ENCODE data around the gene PRELP. TPM values are rescaled to one million over a fixed set of nuclear protein-coding genes. Genes with fewer than 3 reads are reported as not detected.

The PRELP gene
- total and polyA plus RNA-seq, 7 donors, result 0.92 to 133 (median 45.7) TPM

DNA sequence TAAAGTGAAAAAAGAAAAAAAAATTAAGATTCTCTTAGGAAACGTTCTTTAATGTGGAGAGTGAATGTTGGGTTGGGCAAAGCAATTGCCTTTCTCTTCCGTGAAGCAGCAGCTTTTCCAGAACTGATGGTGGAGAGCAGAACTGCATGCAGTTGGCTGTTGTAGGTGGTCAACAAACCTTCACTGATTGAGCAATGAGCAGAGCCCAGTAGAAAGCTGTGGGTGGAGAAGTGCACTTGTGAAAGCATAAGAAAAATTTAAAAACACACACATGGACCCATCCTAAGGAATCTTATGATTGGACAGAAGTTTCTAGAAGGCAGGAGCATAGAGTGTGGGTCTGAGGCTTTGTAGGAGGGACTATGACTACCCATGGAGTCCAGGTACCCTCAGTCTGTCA is 4.5 kb downstream of the PRELP start:
- TF ChIP-seq POLR2AphosphoS5 (IDR thresholded peaks at IDR 0.05), result peak in 3 of 4 donors; percentile 52 to 53 (median 53)
- no peak for TF ChIP-seq POLR2A (IDR thresholded peaks at IDR 0.05)
- TF ChIP-seq EP300 (IDR thresholded peaks at IDR 0.05), result no peak
- TF ChIP-seq, protein P1, sequence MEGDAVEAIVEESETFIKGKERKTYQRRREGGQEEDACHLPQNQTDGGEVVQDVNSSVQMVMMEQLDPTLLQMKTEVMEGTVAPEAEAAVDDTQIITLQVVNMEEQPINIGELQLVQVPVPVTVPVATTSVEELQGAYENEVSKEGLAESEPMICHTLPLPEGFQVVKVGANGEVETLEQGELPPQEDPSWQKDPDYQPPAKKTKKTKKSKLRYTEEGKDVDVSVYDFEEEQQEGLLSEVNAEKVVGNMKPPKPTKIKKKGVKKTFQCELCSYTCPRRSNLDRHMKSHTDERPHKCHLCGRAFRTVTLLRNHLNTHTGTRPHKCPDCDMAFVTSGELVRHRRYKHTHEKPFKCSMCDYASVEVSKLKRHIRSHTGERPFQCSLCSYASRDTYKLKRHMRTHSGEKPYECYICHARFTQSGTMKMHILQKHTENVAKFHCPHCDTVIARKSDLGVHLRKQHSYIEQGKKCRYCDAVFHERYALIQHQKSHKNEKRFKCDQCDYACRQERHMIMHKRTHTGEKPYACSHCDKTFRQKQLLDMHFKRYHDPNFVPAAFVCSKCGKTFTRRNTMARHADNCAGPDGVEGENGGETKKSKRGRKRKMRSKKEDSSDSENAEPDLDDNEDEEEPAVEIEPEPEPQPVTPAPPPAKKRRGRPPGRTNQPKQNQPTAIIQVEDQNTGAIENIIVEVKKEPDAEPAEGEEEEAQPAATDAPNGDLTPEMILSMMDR (IDR thresholded peaks at IDR 0.05), result peak in 3 of 4 experiments; percentile 21 to 61 (median 51)
- peaks cover 0 to 78% (median 66%) of the 10 kb centered on the region in 4 donors for H3K4me1 ChIP-seq
- no peaks in the 10 kb centered on the region for H3K27me3 ChIP-seq
- intact Hi-C loops (cut with DNase I), result loop anchor here (2.0 kb wide), 1 partner anchor 111 kb away; no protein-coding TSS in a partner anchor
- peaks cover 12 to 24% (median 17%) of the 10 kb centered on the region in 4 donors for H3K36me3 ChIP-seq
- peak overlapping the region; percentile 87 to 96 (median 91) for H3K27ac ChIP-seq
- no peaks in the 10 kb centered on the region for H3K9me3 ChIP-seq
- peak overlapping the region; percentile 18 to 66 (median 64) for H3K4me3 ChIP-seq
- DNase-seq, result peak; percentile 82
- WGBS, 2 donors, result 56 to 65% methylated on average over 2 of the region's 2 CpGs

DNA sequence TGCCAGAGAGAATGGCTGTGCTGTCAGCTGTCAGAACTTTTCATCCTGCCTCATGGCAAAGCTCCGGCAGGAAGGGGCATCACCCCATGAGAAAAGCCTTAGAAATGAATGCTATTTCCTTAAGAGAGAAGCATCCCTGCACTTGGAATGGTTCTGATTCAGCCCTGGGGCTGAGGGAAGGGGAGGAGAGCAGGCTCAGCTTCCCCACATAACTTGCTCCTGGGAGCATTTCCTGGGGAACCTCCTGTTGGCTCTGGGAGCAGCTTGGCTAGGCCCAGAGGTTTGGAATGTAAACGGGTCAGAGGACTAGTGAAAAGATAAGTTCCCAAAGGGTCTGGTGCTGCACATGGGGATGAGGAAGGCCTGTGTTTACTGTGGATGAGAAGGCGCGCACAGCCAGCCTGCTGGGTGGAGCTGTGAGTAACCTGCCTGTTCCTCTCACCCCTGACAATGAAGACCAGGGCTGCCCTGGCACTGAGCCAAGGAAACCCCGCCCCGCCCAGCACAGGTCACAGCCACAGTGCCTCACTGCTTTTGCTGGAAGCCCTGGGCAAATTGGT is 5.0 kb downstream of the PRELP start:
- DNase-seq, result peak; percentile 94
- Histone ChIP-seq H3K9me3 (no peaks in the 10 kb centered on the region), H3K27me3 (no peaks in the 10 kb centered on the region), H3K36me3 (peaks cover 17 to 29% (median 20%) of the 10 kb centered on the region in 4 donors), H3K27ac (peak overlapping the region; percentile 87 to 96 (median 91)), H3K4me3 (peak overlapping the region; percentile 18 to 66 (median 64)), H3K4me1 (peaks cover 0 to 80% (median 69%) of the 10 kb centered on the region in 4 donors)
- intact Hi-C loops (cut with DNase I), result loop anchor here (2.0 kb wide), 1 partner anchor 112 kb away; no protein-coding TSS in a partner anchor
- whole genome bisulfite sequencing, 2 donors, result 15 to 38% methylated on average over 6 of the region's 6 CpGs
- TF ChIP-seq EP300 (IDR thresholded peaks at IDR 0.05) (peak in 1 of 4 donors; percentile 65), POLR2AphosphoS5 (IDR thresholded peaks at IDR 0.05) (peak; percentile 68 to 87 (median 74))
- TF ChIP-seq, protein P1 (IDR thresholded peaks at IDR 0.05), result no peak

GRCh38 chr1:203481196-203481595 is 5.6 kb downstream of the PRELP start:
- peak overlapping the region; percentile 87 to 96 (median 91) for H3K27ac ChIP-seq
- no peak for DNase-seq
- H3K27me3 ChIP-seq, result no peaks in the 10 kb centered on the region
- no peaks in the 10 kb centered on the region for H3K9me3 ChIP-seq
- TF ChIP-seq POLR2AphosphoS5 (IDR thresholded peaks at IDR 0.05) (no peak), EP300 (IDR thresholded peaks at IDR 0.05) (no peak), POLR2A (IDR thresholded peaks at IDR 0.05) (no peak)
- TF ChIP-seq, protein P1 (IDR thresholded peaks at IDR 0.05), result no peak
- H3K4me3 ChIP-seq, result peak overlapping the region; percentile 18 to 66 (median 64)
- H3K36me3 ChIP-seq, result peaks cover 18 to 35% (median 26%) of the 10 kb centered on the region in 4 donors
- peaks cover 0 to 85% (median 74%) of the 10 kb centered on the region in 4 donors for H3K4me1 ChIP-seq
- intact Hi-C loops (cut with DNase I), result loop anchor here (2.0 kb wide), 1 partner anchor 112 kb away; no protein-coding TSS in a partner anchor
- WGBS, 2 donors, result 49 to 84% methylated on average over 1 of the region's 1 CpG

DNA sequence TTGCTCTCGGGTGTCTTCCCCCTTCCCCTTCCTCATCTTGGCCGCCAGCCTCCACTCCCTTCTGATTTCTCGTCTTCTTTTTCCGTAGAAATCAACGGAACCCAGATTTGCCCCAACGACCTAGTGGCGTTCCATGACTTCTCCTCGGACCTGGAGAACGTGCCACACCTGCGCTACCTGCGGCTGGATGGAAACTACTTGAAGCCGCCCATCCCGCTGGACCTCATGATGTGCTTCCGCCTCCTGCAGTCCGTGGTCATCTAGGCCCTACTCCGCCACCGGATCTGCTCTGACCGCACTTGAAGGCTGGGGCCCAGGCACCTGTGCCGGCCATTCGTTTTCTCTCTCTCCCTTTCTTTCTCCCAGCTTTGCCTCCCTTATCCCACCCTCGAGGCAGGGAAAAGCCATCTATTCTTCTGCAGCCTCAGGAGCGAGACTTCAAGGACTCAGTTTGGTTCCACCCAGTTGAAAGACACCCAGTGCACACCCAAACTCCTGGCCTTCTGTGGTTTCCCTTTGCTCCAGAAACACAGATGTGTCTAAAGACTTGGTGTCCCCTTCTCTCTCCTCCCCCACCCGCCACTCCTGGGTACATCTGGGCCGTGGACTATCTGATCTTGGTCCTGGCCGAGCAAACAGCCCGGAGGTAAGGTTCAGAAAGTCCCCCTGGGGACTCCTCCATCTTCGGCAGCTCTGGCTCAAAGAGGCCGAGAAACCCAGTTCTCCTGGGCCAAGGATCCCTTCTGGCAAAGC is 11.2 kb downstream of the PRELP start:
- Histone ChIP-seq H3K4me3 (peak overlapping the region in 3 of 4 donors; percentile 4 to 32 (median 24)), H3K27me3 (no peaks in the 10 kb centered on the region), H3K36me3 (peaks cover 26 to 62% (median 38%) of the 10 kb centered on the region in 4 donors)

GRCh38 chr1:203488539-203488938 is 12.9 kb downstream of the PRELP start:
- TF ChIP-seq POLR2A (IDR thresholded peaks at IDR 0.05) (no peak), POLR2AphosphoS5 (IDR thresholded peaks at IDR 0.05) (no peak), EP300 (IDR thresholded peaks at IDR 0.05) (no peak)
- TF ChIP-seq, protein P1 (IDR thresholded peaks at IDR 0.05), result no peak
- DNase-seq, result peak; percentile 75
- H3K4me1 ChIP-seq, result peaks cover 0 to 61% (median 48%) of the 10 kb centered on the region in 4 donors
- peak overlapping the region; percentile 82 to 96 (median 89) for H3K27ac ChIP-seq
- intact Hi-C loops (cut with DNase I), result no loop called here
- no peaks in the 10 kb centered on the region for H3K9me3 ChIP-seq
- H3K4me3 ChIP-seq, result no peak overlapping the region
- peaks cover 22 to 53% (median 31%) of the 10 kb centered on the region in 4 donors for H3K36me3 ChIP-seq
- no peaks in the 10 kb centered on the region for H3K27me3 ChIP-seq
- WGBS, 2 donors, result 71 to 80% methylated on average over 7 of the region's 7 CpGs

More for the DNA sequence above, 11.2 kb downstream of the PRELP start:
- intact Hi-C loops (cut with DNase I), result loop anchor here (1.0 to 2.0 kb wide), 5 partner anchors 22 to 216 kb away; no protein-coding TSS in a partner anchor
- peak overlapping the region; percentile 82 to 96 (median 89) for H3K27ac ChIP-seq
- peaks cover 0 to 69% (median 56%) of the 10 kb centered on the region in 4 donors for H3K4me1 ChIP-seq
- TF ChIP-seq POLR2A (IDR thresholded peaks at IDR 0.05) (peak in 1 of 2 donors; percentile 10), EP300 (IDR thresholded peaks at IDR 0.05) (no peak)
- no peaks in the 10 kb centered on the region for H3K9me3 ChIP-seq
- peak; percentile 77 for DNase-seq
- WGBS, 2 donors, result 90 to 91% methylated on average over 28 of the region's 28 CpGs

Data from sigmoid colon (tissue), 7 donors.